T-cell (primary cell): ENCODE results near the gene EXOC3L1. TPM values are rescaled to one million over a fixed set of nuclear protein-coding genes. Genes with fewer than 3 reads are reported as not detected.

ENCODE experiments used
- ATAC-seq, 4 experiments: fragments of 200-7000 bp in 3 of 4; fragments of 150-1000 bp in 1 of 4; cut with Tn5 transposase; replicated peaks in 1 of 4; 1 replicate in 3 of 4; 2 replicates in 1 of 4; pipeline ENCODE4 v1.10.0; 2021; ENCODE audit warnings: moderate library complexity in 3 of 4, mild to moderate bottlenecking in 2 of 4, moderate number of reproducible peaks in 1 of 4
- CTCF ChIA-PET, 2 donors: fragments of 300-600 bp; sonication (Branson Sonifier 250); formaldehyde crosslinking; loops; one replicate each; lab custom pipeline; 2022; ENCODE audit warnings: antibody characterized with exemption in 2 of 2; lab: Charles Lee
- POLR2A ChIA-PET, 2 donors: fragments of 300-600 bp; sonication (Branson Sonifier 250); formaldehyde crosslinking; loops; one replicate each; lab custom pipeline; 2022; ENCODE audit warnings: antibody characterized with exemption in 2 of 2; lab: Charles Lee
- DNase-seq, 35 experiments: peaks; one replicate each; pipeline versions ENCODE4 v3.0.0 to v3.0.0-alpha.2; 2013 to 2023
- H3K27ac ChIP-seq: one replicate; pipeline ENCODE4 v1.5.1; 2013; ENCODE audit warnings: low read length
- H3K27me3 ChIP-seq, 2 experiments: replicated peaks in 1 of 2; 1 replicate in 1 of 2; 2 replicates in 1 of 2; pipeline versions ENCODE4 v1.6.1 to v1.7.0; 2013; ENCODE audit warnings: low read length in 1 of 2, mixed read lengths in 1 of 2; ENCODE audit not compliant: control insufficient read depth in 2 of 2, insufficient read depth in 2 of 2; ENCODE audit errors: extremely low read depth in 1 of 2
- H3K36me3 ChIP-seq, 2 donors: 1 replicate in 1 of 2; 2 replicates in 1 of 2; pipeline versions ENCODE4 v1.6.1 to v1.7.0; 2013; ENCODE audit warnings: low read length in 1 of 2; ENCODE audit not compliant: control insufficient read depth in 2 of 2, insufficient read depth in 1 of 2; ENCODE audit errors: extremely low read depth in 1 of 2
- H3K4me1 ChIP-seq, 2 experiments: 1 replicate in 1 of 2; 2 replicates in 1 of 2; pipeline versions ENCODE4 v1.6.1 to v1.7.0; 2013; ENCODE audit warnings: low read length in 2 of 2, mixed read lengths in 1 of 2; ENCODE audit not compliant: insufficient read depth in 2 of 2, control insufficient read depth in 1 of 2; ENCODE audit errors: extremely low read depth in 1 of 2
- H3K4me3 ChIP-seq, 2 donors: 1 replicate in 1 of 2; 2 replicates in 1 of 2; pipeline versions ENCODE4 v1.5.1 to v1.7.0; 2013; ENCODE audit warnings: mild to moderate bottlenecking in 2 of 2, low read length in 1 of 2, moderate library complexity in 1 of 2; ENCODE audit not compliant: control insufficient read depth in 1 of 2; ENCODE audit errors: extremely low read depth in 1 of 2
- H3K9me3 ChIP-seq: 2 replicates; pipeline ENCODE4 v1.7.0; 2013
- H3K27ac Mint-ChIP-seq, 2 donors: one replicate each; pipeline ENCODE4 v1.8.0; 2020 to 2021; ENCODE audit warnings: mild to moderate bottlenecking in 2 of 2, mixed read lengths in 2 of 2
- H3K27me3 Mint-ChIP-seq, 2 donors: one replicate each; pipeline ENCODE4 v1.8.0; 2021 to 2022; ENCODE audit warnings: mixed read lengths in 2 of 2
- H3K36me3 Mint-ChIP-seq: one replicate; pipeline ENCODE4 v1.8.0; 2021; ENCODE audit warnings: mixed read lengths
- H3K4me1 Mint-ChIP-seq, 3 donors: one replicate each; pipeline ENCODE4 v1.8.0; 2020 to 2022; ENCODE audit warnings: mixed read lengths in 3 of 3, mild to moderate bottlenecking in 1 of 3
- H3K4me3 Mint-ChIP-seq, 3 donors: one replicate each; pipeline ENCODE4 v1.8.0; 2020 to 2022; ENCODE audit warnings: mild to moderate bottlenecking in 3 of 3, mixed read lengths in 3 of 3, moderate library complexity in 3 of 3
- H3K9me3 Mint-ChIP-seq, 3 donors: one replicate each; pipeline ENCODE4 v1.8.0; 2020 to 2022; ENCODE audit warnings: mixed read lengths in 3 of 3
- WGBS: methylation state at CpG from one replicate; pipeline ENCODE4 v1.1.5; 2013; ENCODE audit warnings: missing lambda C conversion rate; ENCODE audit not compliant: insufficient coverage; 5-methylcytosine and 5-hydroxymethylcytosine counted together
- total RNA-seq, 35 experiments: library from RNA in 6 of 35; stranded (reverse) in 6 of 35; fragments of 120-200 nt in 1 of 35; gene quantifications; one replicate each; pipeline versions ENCODE4 v1.2.1 to v1.2.4 and lab custom pipeline; 2013 to 2026

The EXOC3L1 gene
- total RNA-seq, 5 donors from 2014 or later (not counting 1 experiment from before 2014, with no cell fraction given), result 0.25 TPM; not detected in 4

DNA sequence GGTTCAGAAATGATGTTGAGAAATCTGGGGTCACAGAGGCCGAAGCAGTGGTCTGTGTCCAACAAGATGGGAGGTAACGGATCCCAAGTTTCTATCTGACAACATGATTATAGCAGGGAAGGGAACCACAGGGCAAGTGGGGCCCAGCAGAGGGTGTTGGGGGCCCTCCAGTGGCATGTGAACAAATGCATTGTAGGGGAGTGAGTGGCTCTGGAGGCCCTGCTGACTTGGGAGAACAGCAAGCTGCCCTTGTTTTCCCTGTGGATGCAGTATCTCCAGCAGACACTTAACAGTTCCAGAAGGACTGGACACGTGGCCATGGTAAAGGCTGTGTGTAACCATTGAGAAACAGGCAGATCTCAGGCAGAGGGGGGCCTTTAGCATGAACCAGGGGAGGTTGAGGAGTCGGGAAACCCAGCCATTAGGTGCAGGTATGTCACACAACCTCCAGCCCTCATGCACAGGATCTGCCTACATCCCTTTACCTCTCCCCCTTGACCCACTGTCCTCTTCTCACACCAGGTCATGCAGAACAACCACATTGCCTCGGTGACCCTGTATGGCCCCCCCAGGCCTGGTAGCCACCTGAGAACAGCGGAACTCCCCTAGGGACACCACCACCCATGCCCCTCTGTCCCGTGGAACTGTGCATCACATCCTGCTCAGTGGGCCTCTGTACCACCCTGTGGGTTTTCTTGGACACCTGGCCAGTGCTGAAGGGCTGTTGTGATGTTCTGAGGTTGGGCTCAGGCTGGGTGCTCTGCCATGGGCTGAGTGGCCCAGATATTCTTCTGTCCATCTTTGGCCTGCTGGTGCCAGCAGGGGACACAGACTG lies 43.2 kb downstream of the EXOC3L1 start:
- Mint-ChIP-seq H3K4me3 (no peak overlapping the region), H3K9me3 (no peaks in the 10 kb centered on the region), H3K36me3 (peaks cover 58% of the 10 kb centered on the region), H3K27ac (no peak overlapping the region), H3K27me3 (peaks cover 3 to 5% of the 10 kb centered on the region in 2 donors), H3K4me1 (peaks cover 8 to 12% (median 9%) of the 10 kb centered on the region in 3 donors)
- H3K4me1 ChIP-seq, result peaks cover 0 to 23% of the 10 kb centered on the region in 2 experiments
- POLR2A ChIA-PET, result no interaction called here
- no peaks in the 10 kb centered on the region for H3K9me3 ChIP-seq
- 87% methylated on average over 4 of the region's 7 CpGs for WGBS
- H3K27me3 ChIP-seq, result peaks cover 0 to 24% of the 10 kb centered on the region in 2 experiments
- peaks cover 10 to 44% of the 10 kb centered on the region in 2 donors for H3K36me3 ChIP-seq
- CTCF ChIA-PET, result no interaction called here
- ATAC-seq (no peak), DNase-seq (no peak)
- no peak overlapping the region for H3K27ac ChIP-seq
- H3K4me3 ChIP-seq, result no peak overlapping the region

DNA sequence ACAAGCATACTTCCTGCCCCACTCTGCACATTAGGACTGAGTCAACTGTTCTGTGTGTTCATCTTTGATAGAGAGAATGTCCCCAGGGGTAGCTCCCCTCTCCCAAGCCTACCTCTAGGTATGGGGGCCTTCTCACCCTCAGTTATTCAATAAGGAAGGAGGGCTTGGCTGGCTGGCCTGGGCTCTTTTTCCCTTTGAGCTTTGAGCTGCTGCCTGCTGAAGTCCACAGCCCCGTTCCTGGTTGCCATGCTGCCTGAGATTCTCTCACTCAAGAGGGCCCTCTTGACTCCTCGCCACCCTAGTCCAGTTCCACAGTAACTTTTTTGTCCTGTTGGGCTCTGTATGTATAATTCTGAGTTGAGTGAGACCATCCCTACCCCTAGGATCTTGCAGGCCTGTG lies 44.2 kb downstream of the EXOC3L1 start:
- POLR2A ChIA-PET, result interaction anchor here in 1 of 2 donors (0.7 kb wide), 1 partner anchor 12 kb away, joined by 3 read pairs; no protein-coding TSS in a partner anchor
- H3K27ac ChIP-seq, result no peak overlapping the region
- no peak overlapping the region for H3K4me3 Mint-ChIP-seq
- peaks cover 0 to 5% of the 10 kb centered on the region in 2 donors for H3K27me3 Mint-ChIP-seq
- no peak for ATAC-seq
- H3K27ac Mint-ChIP-seq, result no peak overlapping the region
- peaks cover 18 to 54% of the 10 kb centered on the region in 2 donors for H3K36me3 ChIP-seq
- peaks cover 0 to 6% (median 0%) of the 10 kb centered on the region in 3 donors for H3K4me1 Mint-ChIP-seq
- peaks cover 0 to 19% of the 10 kb centered on the region in 2 experiments for H3K27me3 ChIP-seq
- H3K36me3 Mint-ChIP-seq, result peaks cover 68% of the 10 kb centered on the region
- no peaks in the 10 kb centered on the region for H3K9me3 Mint-ChIP-seq
- no peak overlapping the region for H3K4me3 ChIP-seq
- H3K4me1 ChIP-seq, result peaks cover 0 to 13% of the 10 kb centered on the region in 2 experiments
- WGBS, result no CpG with 5 or more reads among the region's 2 CpGs
- no peak for DNase-seq
- CTCF ChIA-PET, result no interaction called here
- no peaks in the 10 kb centered on the region for H3K9me3 ChIP-seq

DNA sequence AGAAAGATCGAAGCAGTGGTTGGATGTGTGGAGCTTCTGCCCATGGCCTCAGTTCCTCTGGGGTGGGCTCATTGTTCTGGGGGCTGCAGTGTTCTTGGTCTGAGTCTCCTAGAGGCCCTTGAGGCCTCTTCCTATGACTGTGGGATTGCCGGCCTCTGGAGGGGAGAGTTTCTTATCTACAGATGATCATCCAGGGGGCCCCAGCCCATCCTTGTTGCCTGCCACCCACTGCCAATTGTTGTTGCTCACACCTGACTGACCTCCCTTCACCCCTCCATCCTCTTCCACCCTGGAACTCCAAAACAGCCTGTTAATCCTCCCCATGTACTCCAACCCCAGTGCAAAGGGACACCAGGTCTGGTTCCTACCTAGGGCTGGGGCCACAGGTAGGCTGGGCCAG lies 45.0 kb downstream of the EXOC3L1 start:
- H3K27ac ChIP-seq, result no peak overlapping the region
- WGBS, result 100% methylated on average over 1 of the region's 2 CpGs
- no peak overlapping the region for H3K27ac Mint-ChIP-seq

DNA sequence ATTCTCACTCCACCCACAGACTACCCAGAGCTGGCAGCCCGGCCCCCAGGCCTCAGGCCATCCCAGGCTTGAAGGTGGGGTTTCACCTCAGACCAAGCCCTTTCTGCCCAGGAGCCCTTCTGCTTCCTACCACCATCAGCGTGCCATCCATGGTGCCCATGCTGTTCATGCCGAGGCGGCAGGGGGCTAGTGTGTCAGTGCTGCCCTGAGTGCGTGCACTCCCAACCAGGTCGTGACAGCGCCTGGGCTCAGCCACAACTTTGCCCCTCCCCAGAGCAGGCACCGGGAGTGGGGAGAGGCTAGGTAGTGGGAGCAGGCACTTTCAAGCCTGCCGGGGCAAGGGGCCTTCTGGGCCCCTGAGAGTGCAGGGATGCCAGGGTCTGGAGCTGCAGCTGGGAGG lies 47.6 kb downstream of the EXOC3L1 start:
- peaks cover 74% of the 10 kb centered on the region for H3K36me3 Mint-ChIP-seq
- no peak overlapping the region for H3K4me3 Mint-ChIP-seq
- H3K4me1 Mint-ChIP-seq, result no peaks in the 10 kb centered on the region
- H3K4me1 ChIP-seq, result no peaks in the 10 kb centered on the region
- no peaks in the 10 kb centered on the region for H3K9me3 Mint-ChIP-seq
- H3K27ac ChIP-seq, result no peak overlapping the region
- POLR2A ChIA-PET, result no interaction called here
- peaks cover 18 to 77% of the 10 kb centered on the region in 2 donors for H3K36me3 ChIP-seq
- H3K4me3 ChIP-seq, result no peak overlapping the region
- CTCF ChIA-PET, result no interaction called here
- no peaks in the 10 kb centered on the region for H3K27me3 Mint-ChIP-seq
- DNase-seq, result no peak
- no peak for ATAC-seq
- H3K27ac Mint-ChIP-seq, result no peak overlapping the region
- 92% methylated on average over 6 of the region's 9 CpGs for WGBS
- no peaks in the 10 kb centered on the region for H3K9me3 ChIP-seq
- peaks cover 0 to 2% of the 10 kb centered on the region in 2 experiments for H3K27me3 ChIP-seq

More for the DNA sequence above, 45.0 kb downstream of the EXOC3L1 start:
- Mint-ChIP-seq H3K4me1 (peaks cover 0 to 6% (median 0%) of the 10 kb centered on the region in 3 donors), H3K27me3 (peaks cover 0 to 5% of the 10 kb centered on the region in 2 donors), H3K4me3 (no peak overlapping the region), H3K9me3 (no peaks in the 10 kb centered on the region), H3K36me3 (peaks cover 76% of the 10 kb centered on the region)
- Histone ChIP-seq H3K27me3 (peaks cover 0 to 14% of the 10 kb centered on the region in 2 experiments), H3K36me3 (peaks cover 18 to 62% of the 10 kb centered on the region in 2 donors), H3K4me3 (no peak overlapping the region), H3K9me3 (no peaks in the 10 kb centered on the region), H3K4me1 (peaks cover 0 to 5% of the 10 kb centered on the region in 2 experiments)
- ChIA-PET CTCF (interaction anchor here in 1 of 2 donors (0.6 kb wide), 1 partner anchor 63 kb away, joined by 5 read pairs; no protein-coding TSS in a partner anchor), POLR2A (no interaction called here)
- DNase-seq (no peak), ATAC-seq (no peak)

DNA sequence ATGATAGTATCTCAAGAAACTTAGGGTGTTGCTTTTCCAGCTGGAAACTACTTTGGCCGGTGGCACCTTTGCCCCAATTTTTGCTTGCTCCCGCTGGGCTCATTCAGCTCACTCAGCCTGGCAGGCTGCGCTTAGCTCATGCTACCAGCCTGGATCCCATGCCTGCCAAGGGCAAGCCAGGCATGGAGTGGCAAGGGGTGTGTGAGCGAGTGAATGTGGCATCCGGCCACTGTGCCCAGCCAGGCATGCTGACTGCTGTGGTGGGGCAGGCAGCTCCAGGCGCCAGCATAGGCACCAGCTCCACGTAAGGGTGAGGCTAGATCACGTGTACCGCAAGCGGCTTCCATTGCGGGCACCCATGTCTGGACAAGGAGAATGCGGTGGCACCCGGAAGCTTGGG lies 48.5 kb downstream of the EXOC3L1 start:
- ChIA-PET POLR2A (interaction anchor here in 1 of 2 donors (0.5 kb wide), 1 partner anchor 980 kb away, joined by 3 read pairs; no protein-coding TSS in a partner anchor), CTCF (interaction anchor here in 1 of 2 donors (1.2 kb wide), 1 partner anchor 14 kb away, joined by 3 read pairs; no protein-coding TSS in a partner anchor)
- DNase-seq, result no peak
- no peaks in the 10 kb centered on the region for H3K9me3 ChIP-seq
- no peak for ATAC-seq
- WGBS, result 96% methylated on average over 13 of the region's 13 CpGs
- no peak overlapping the region for H3K27ac Mint-ChIP-seq
- H3K4me3 Mint-ChIP-seq, result no peak overlapping the region
- no peaks in the 10 kb centered on the region for H3K4me1 Mint-ChIP-seq
- H3K36me3 ChIP-seq, result peaks cover 18 to 79% of the 10 kb centered on the region in 2 donors
- no peaks in the 10 kb centered on the region for H3K9me3 Mint-ChIP-seq
- peaks cover 65% of the 10 kb centered on the region for H3K36me3 Mint-ChIP-seq
- H3K4me1 ChIP-seq, result no peaks in the 10 kb centered on the region
- peaks cover 0 to 2% of the 10 kb centered on the region in 2 experiments for H3K27me3 ChIP-seq
- H3K4me3 ChIP-seq, result no peak overlapping the region
- H3K27ac ChIP-seq, result no peak overlapping the region
- H3K27me3 Mint-ChIP-seq, result no peaks in the 10 kb centered on the region

DNA sequence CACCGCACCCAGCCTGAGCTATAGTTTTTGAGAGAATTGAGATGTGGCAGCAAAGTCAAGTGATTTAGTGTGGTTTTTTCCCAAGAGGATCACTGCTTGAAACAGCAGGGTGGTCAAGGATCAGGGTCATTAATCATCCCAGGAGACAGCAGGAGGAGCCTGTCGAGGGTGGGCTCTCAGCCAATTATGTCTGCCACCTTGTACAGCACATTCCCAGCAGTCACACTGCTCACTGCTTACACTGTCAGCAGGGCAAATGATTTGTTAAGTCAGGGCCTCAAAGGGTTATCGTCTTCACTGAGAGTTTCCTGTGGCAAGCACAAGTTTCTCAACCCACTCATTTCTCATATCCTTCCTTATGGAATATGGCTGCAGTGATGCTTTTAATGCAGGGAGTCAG lies 52.3 kb downstream of the EXOC3L1 start:
- H3K27me3 Mint-ChIP-seq, result no peaks in the 10 kb centered on the region
- Histone ChIP-seq H3K9me3 (no peaks in the 10 kb centered on the region), H3K27me3 (peaks cover 0 to 2% of the 10 kb centered on the region in 2 experiments), H3K36me3 (peaks cover 14 to 77% of the 10 kb centered on the region in 2 donors), H3K27ac (no peak overlapping the region), H3K4me3 (no peak overlapping the region), H3K4me1 (no peaks in the 10 kb centered on the region)
- no peak for DNase-seq
- H3K27ac Mint-ChIP-seq, result no peak overlapping the region
- peaks cover 45% of the 10 kb centered on the region for H3K36me3 Mint-ChIP-seq
- ATAC-seq, result no peak
- no peaks in the 10 kb centered on the region for H3K4me1 Mint-ChIP-seq
- ChIA-PET POLR2A (no interaction called here), CTCF (interaction anchor here in 1 of 2 donors (1.0 kb wide), 1 partner anchor 16 kb away, joined by 3 read pairs; no protein-coding TSS in a partner anchor)
- no peaks in the 10 kb centered on the region for H3K9me3 Mint-ChIP-seq
- no CpG with 5 or more reads among the region's 3 CpGs for WGBS
- H3K4me3 Mint-ChIP-seq, result no peak overlapping the region
